RWPE2 (cell line): Measurements from ENCODE around the gene KCNMB2.
A peak's percentile ranks its signal among the peaks of the same experiment; 100 is the strongest.
"Not testable (repeated sequence)": the region's sequence is repeated elsewhere in the genome, so short reads cannot be mapped to it uniquely, and the experiment has no call there.

Source experiments
- ATAC-seq: fragments of 200-7000 bp; cut with Tn5 transposase; 3 replicates; pipeline ENCODE4 v1.9.1; 2021; ENCODE audit warnings: low read depth
- DNase-seq: peaks from one replicate; pipeline ENCODE4 v3.0.0-alpha.2; 2020; ENCODE audit warnings: low spot score
- H3K27ac ChIP-seq: fragments of 450-650 bp; 2 replicates; pipeline ENCODE4 v1.5.1; 2017; ENCODE audit warnings: mild to moderate bottlenecking; ENCODE audit not compliant: poor library complexity, severe bottlenecking
- H3K27me3 ChIP-seq: fragments of 250-450 bp; sonication (Bioruptor Pico); 2 replicates; pipeline ENCODE4 v1.5.1; 2021; ENCODE audit warnings: mild to moderate bottlenecking, moderate library complexity; ENCODE audit not compliant: insufficient read depth, poor library complexity, severe bottlenecking
- H3K36me3 ChIP-seq: fragments of 250-450 bp; sonication (Bioruptor Pico); 2 replicates; pipeline ENCODE4 v1.5.1; 2020; ENCODE audit warnings: low read depth, mild to moderate bottlenecking, moderate library complexity
- H3K4me1 ChIP-seq: fragments of 250-450 bp; sonication (Bioruptor Pico); 2 replicates; pipeline ENCODE4 v1.5.1; 2021; ENCODE audit warnings: mild to moderate bottlenecking, moderate library complexity; ENCODE audit not compliant: insufficient read depth, poor library complexity, severe bottlenecking
- H3K4me3 ChIP-seq: fragments of 250-450 bp; sonication (Bioruptor Pico); 2 replicates; pipeline ENCODE4 v1.5.1; 2021; ENCODE audit warnings: mild to moderate bottlenecking, moderate library complexity; ENCODE audit not compliant: severe bottlenecking
- H3K9me3 ChIP-seq: fragments of 250-450 bp; sonication (Bioruptor Pico); 2 replicates; pipeline ENCODE4 v1.5.1; 2021; ENCODE audit warnings: mild to moderate bottlenecking, moderate library complexity; ENCODE audit not compliant: severe bottlenecking
- TF ChIP-seq, protein P1 (sequence below): fragments of 450-650 bp; IDR thresholded peaks from one replicate; pipeline ENCODE4 v1.5.1; 2017; ENCODE audit warnings: mild to moderate bottlenecking, moderate library complexity; ENCODE audit not compliant: poor library complexity, severe bottlenecking

The KCNMB2 gene

DNA sequence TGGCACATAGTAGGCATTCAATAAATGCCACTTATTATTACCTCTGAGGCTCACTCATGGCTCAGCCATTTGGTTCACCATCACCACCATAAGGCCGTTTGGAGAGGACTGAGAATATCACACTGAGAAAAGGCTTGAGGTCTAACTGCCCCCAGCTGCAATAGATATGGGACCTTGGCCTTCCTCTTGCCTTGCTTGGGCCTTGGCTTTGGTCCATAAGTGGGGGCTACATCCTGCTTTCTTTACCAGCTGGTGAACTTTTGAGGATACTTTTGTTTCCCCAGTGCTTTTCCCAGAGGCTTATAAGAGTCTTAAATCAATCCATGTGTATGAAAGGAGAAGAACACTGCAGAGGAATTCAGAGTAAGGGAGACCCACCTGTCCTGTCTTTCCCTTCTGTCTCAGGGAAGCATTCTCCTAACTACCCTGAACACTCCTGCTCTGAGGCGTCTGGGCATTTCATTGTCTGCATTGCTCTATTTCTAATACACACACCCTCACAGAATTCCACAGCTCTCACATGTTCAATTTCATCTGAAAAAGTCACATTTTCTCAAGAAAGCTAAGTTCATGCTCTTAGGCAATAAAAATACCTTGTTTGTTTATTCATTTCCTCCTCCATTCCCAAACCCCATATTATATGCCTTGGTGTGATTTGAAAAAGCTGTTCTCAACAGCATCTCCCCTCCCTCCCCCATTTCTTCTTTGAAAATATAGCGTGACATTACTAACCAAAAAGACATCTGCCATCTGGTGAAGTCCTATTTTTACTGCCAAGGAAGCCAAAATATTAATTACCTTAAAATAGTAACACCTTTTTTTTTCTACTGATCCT, 22.5 kb upstream of the KCNMB2 start:
- ATAC-seq (no peak), DNase-seq (no peak)
- no peak overlapping the region for H3K27ac ChIP-seq
- TF ChIP-seq, protein P1, sequence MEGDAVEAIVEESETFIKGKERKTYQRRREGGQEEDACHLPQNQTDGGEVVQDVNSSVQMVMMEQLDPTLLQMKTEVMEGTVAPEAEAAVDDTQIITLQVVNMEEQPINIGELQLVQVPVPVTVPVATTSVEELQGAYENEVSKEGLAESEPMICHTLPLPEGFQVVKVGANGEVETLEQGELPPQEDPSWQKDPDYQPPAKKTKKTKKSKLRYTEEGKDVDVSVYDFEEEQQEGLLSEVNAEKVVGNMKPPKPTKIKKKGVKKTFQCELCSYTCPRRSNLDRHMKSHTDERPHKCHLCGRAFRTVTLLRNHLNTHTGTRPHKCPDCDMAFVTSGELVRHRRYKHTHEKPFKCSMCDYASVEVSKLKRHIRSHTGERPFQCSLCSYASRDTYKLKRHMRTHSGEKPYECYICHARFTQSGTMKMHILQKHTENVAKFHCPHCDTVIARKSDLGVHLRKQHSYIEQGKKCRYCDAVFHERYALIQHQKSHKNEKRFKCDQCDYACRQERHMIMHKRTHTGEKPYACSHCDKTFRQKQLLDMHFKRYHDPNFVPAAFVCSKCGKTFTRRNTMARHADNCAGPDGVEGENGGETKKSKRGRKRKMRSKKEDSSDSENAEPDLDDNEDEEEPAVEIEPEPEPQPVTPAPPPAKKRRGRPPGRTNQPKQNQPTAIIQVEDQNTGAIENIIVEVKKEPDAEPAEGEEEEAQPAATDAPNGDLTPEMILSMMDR: no peak
- no peaks in the 10 kb centered on the region for H3K9me3 ChIP-seq
- no peaks in the 10 kb centered on the region for H3K36me3 ChIP-seq
- H3K27me3 ChIP-seq: no peaks in the 10 kb centered on the region
- H3K4me1 ChIP-seq: no peaks in the 10 kb centered on the region
- H3K4me3 ChIP-seq: no peak overlapping the region

DNA sequence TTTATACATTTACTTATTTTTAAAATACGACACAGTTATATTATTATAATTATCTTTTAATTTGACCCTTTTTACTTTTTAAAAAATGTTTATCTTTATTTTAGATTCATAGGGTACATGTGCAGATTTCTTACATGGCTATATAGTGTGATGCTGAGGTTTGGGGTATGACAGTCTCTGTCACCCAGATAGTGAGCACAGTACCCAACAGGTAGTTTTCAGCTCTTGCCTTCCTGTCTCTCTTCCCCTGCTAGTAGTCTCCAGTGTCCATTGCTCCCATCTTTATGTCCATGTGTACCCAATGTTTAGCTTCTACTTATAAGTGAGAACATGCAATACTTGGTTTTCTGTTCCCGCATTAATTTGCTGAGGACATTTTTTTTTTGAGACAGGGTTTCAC, 21.8 kb upstream of the KCNMB2 start:
- Histone ChIP-seq H3K27me3 (no peaks in the 10 kb centered on the region), H3K27ac (no peak overlapping the region), H3K9me3 (no peaks in the 10 kb centered on the region), H3K36me3 (no peaks in the 10 kb centered on the region), H3K4me1 (no peaks in the 10 kb centered on the region), H3K4me3 (no peak overlapping the region)
- DNase-seq (no peak), ATAC-seq (no peak)
- TF ChIP-seq, protein P1: no peak

DNA sequence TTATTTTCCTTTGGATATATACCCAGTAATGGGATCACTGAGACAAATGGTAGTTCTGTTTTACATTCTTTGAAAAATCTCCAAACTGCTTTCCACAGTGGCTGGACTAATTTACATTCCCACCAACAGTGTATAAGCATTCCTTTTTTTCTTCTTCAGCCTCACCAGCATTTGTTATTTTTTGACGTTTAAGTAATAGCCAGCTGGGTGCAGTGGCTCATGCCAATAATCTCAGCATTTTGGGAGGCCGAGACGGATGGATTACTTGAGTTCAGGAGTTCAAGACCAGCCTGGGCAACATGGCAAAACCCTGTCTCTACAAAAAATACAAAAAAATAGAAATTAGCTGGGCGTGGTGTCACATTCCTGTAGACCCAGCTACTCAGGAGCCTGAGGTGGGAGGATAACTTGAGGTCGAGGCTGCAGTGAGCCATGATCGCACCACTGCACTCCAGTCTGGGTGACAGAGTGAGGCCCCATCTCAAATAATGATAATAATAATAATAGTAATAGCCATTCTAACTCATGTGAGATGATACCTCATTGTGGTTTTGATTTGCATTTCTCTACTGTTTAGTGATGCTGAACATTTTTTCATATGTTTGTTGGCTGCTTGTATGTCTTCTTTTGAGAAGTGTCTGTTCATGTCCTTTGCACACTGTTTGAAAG, 21.0 kb upstream of the KCNMB2 start:
- H3K27me3 ChIP-seq, H3K36me3 ChIP-seq, ATAC-seq, H3K4me1 ChIP-seq, H3K9me3 ChIP-seq, DNase-seq, H3K27ac ChIP-seq, H3K4me3 ChIP-seq: not testable (repeated sequence)

DNA sequence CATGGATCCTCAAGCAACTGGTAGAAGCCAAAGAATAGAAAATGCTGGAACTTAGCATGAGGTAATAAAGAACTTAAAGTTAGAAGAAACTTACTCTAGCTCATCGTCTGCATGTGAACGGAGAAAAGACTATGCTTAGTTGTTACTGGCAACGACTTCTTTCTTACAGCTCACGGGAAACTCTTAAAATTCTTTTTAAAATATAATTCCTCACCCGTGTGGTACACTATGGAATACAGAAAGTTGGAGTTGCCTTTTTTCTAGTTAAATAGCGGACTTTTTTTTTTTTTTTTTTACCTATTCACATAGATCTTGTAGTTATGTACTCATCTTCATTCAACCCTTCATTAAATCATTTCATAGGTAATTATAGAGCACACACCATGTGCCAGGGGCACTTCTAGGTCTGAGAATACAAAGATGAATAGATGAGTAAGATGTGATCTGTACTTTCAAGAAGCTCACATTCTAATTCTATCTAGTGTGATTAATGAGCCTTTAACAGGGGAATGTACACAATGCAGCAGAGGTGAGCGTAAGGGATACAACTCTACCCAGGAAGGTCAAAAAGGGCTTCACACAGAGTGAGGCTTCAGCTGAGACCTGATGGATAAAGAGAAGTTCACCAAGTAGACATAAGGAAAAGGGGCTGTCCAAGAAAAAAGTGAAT, 18.4 kb upstream of the KCNMB2 start:
- no peak overlapping the region for H3K4me3 ChIP-seq
- no peak for DNase-seq
- H3K27me3 ChIP-seq: no peaks in the 10 kb centered on the region
- no peaks in the 10 kb centered on the region for H3K9me3 ChIP-seq
- no peaks in the 10 kb centered on the region for H3K4me1 ChIP-seq
- no peak overlapping the region for H3K27ac ChIP-seq
- TF ChIP-seq, protein P1: no peak
- ATAC-seq: no peak
- H3K36me3 ChIP-seq: no peaks in the 10 kb centered on the region

DNA sequence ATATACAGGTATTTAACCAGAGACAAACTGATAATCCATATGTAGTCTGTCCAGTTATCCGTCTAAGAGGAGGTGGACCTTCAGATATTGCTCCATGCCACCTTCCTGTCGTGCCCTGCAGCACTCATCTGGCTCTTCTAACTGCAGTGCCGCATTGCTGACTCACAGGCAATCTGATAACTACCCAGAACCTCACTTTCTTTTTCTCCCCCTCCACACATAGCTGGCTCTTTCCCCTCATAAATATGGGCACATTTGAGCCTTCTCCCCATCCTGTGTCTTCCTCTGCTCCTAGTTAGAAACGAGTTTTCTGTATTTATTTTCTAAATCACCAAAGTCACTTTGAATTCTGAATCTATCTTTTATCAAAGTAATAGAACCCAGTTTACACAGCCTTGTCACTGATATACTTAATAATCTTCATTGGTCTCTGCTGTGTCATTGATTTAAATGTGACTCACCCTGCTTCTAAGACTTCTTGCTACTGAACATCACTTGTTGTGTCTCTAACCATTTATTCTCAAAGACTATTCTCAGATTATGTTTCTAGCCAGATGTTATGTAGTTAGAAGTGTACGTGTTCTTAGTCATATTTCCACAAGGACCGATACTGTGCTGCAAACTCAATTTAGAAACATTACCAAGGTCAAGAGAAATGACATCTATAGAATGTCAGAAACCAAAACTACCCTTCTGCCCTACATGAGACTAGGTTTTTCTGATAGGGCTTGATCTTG, 17.4 kb upstream of the KCNMB2 start:
- TF ChIP-seq, protein P1: no peak
- Histone ChIP-seq H3K4me1 (no peaks in the 10 kb centered on the region), H3K4me3 (no peak overlapping the region), H3K27me3 (no peaks in the 10 kb centered on the region), H3K9me3 (no peaks in the 10 kb centered on the region), H3K36me3 (no peaks in the 10 kb centered on the region), H3K27ac (no peak overlapping the region)
- ATAC-seq: peak; percentile 58; the same call in 2 of the 3 replicates
- DNase-seq: no peak
